HepG2 (cell line): ENCODE measurements around the gene HHIPL1. TPM values are rescaled to one million over a fixed set of nuclear protein-coding genes. Genes with fewer than 3 reads are reported as not detected.

Source experiments
- ARNT2 ChIP-seq: sonication (generic); formaldehyde crosslinking; IDR thresholded peaks from 2 replicates; pipeline ENCODE4 v1.8.0; 2022; ENCODE audit warnings: mild to moderate bottlenecking, low read depth, missing genetic modification reagents, moderate library complexity
- HNF4A ChIP-seq: sonication (generic); formaldehyde crosslinking; IDR thresholded peaks from 2 replicates; pipeline ENCODE4 v1.4.0; 2020; ENCODE audit warnings: missing genetic modification reagents
- MED13 ChIP-seq: sonication (generic); formaldehyde crosslinking; IDR thresholded peaks from 2 replicates; pipeline ENCODE4 v1.5.0; 2020; ENCODE audit warnings: missing genetic modification reagents
- NR2F1 ChIP-seq, 2 experiments: fragments of 450-650 bp in 1 of 2; formaldehyde crosslinking in 1 of 2; IDR thresholded peaks; 2 replicates each; pipeline versions ENCODE4 v1.5.0 to v1.6.1; 2016 to 2020; ENCODE audit warnings: mild to moderate bottlenecking in 1 of 2, missing compliant biosample characterization in 1 of 2, missing genetic modification reagents in 1 of 2, moderate library complexity in 1 of 2
- PAX8 ChIP-seq: sonication (generic); formaldehyde crosslinking; IDR thresholded peaks from 2 replicates; pipeline ENCODE4 v1.8.0; 2022; ENCODE audit warnings: mild to moderate bottlenecking, missing genetic modification reagents, borderline replicate concordance
- PHF21A ChIP-seq: sonication (generic); formaldehyde crosslinking; IDR thresholded peaks from 2 replicates; pipeline ENCODE4 v1.5.0; 2020; ENCODE audit warnings: mild to moderate bottlenecking, missing genetic modification reagents
- RBM39 ChIP-seq: fragments of 200-400 bp; formaldehyde crosslinking; IDR thresholded peaks from one replicate; pipeline ENCODE4 v1.6.1; 2018; ENCODE audit warnings: antibody characterized with exemption, mild to moderate bottlenecking, low read depth, low read length; ENCODE audit not compliant: poor library complexity, severe bottlenecking
- SMC3 ChIP-seq: IDR thresholded peaks from 2 replicates; pipeline ENCODE4 v1.6.1; 2011; ENCODE audit warnings: low read length, improper control_type of control experiment
- SNAI1 ChIP-seq: sonication (generic); formaldehyde crosslinking; IDR thresholded peaks from 2 replicates; pipeline ENCODE4 v1.5.0; 2020; ENCODE audit warnings: mild to moderate bottlenecking, missing genetic modification reagents, borderline replicate concordance
- ZBTB3 ChIP-seq: sonication (generic); formaldehyde crosslinking; IDR thresholded peaks from 2 replicates; pipeline ENCODE4 v1.4.0; 2020; ENCODE audit warnings: low read depth, mild to moderate bottlenecking, moderate library complexity, missing genetic modification reagents, borderline replicate concordance
- ZEB1 ChIP-seq: IDR thresholded peaks from 2 replicates; pipeline ENCODE4 v1.6.1; 2012; ENCODE audit warnings: mild to moderate bottlenecking, low read depth, inconsistent platforms; ENCODE audit not compliant: insufficient replicate concordance
- ZNF678 ChIP-seq: sonication (generic); formaldehyde crosslinking; IDR thresholded peaks from 2 replicates; pipeline ENCODE4 v1.4.0; 2020; ENCODE audit warnings: mild to moderate bottlenecking, missing genetic modification reagents
- ZNF710 ChIP-seq: sonication (generic); formaldehyde crosslinking; IDR thresholded peaks from 2 replicates; pipeline ENCODE4 v1.5.0; 2020; ENCODE audit warnings: mild to moderate bottlenecking, missing genetic modification reagents, borderline replicate concordance
- ZNF891 ChIP-seq: sonication (generic); formaldehyde crosslinking; IDR thresholded peaks from 2 replicates; pipeline ENCODE4 v1.5.0; 2020; ENCODE audit warnings: mild to moderate bottlenecking, missing genetic modification reagents
- polyA plus RNA-seq, 8 experiments: library from polyadenylated mRNA; depleted of rRNA in 3 of 8; stranded (reverse) in 7 of 8; unstranded in 1 of 8; fragments of >200 nt; fragmentation: Illumina TruSeq in 4 of 8; extraction: Trizol in 4 of 8; gene quantifications; 2 replicates each; pipeline versions ENCODE4 v1.2.1 to v1.2.3, GENCODE V29; 2011 to 2016; ENCODE audit warnings: low read depth in 4 of 8, missing spikeins in 1 of 8, mixed read lengths in 1 of 8; ENCODE audit not compliant: insufficient read depth in 1 of 8
- total RNA-seq, 5 experiments: library from RNA; depleted of rRNA; stranded (reverse); fragments of >200 nt; fragmentation: Illumina TruSeq; extraction: Trizol; gene quantifications; 2 replicates each; pipeline ENCODE4 v1.2.3, GENCODE V29; 2016; ENCODE audit warnings: low read depth in 1 of 5

Gene HHIPL1
- total and polyA plus RNA-seq, 2 of the 13 experiments (the other 11 are each of a cell fraction or from before 2014, with no cell fraction given), result not detected

- TF ChIP-seq ZNF710 (CRISPR knock-in tag) (no peak; the same call in 1 of the 2 replicates), MED13 (CRISPR knock-in tag) (no peak), ZNF891 (CRISPR knock-in tag) (0 out of 2 replicates have a peak, but pooled peaks have one; percentile 13), ZEB1 (peak; percentile 69), PHF21A (CRISPR knock-in tag) (no peak), ZNF678 (CRISPR knock-in tag) (no peak), PAX8 (no peak), NR2F1 (CRISPR knock-in tag; IDR thresholded peaks at IDR 0.05) (no peak), ZBTB3 (CRISPR knock-in tag) (no peak), SNAI1 (CRISPR knock-in tag) (peak; percentile 78; the same call in 1 of the 2 replicates), ARNT2 (CRISPR knock-in tag) (peak; percentile 73; the same call in 1 of the 2 replicates), SMC3 (peak; percentile 43; the same call in 1 of the 2 replicates), HNF4A (CRISPR knock-in tag) (peak; percentile 40; the same call in 1 of the 2 replicates), RBM39 (peak; percentile 17)
These were observed 38.1 kb downstream of the HHIPL1 start (continued) for GRCh38 chr14:99682809-99683618.
